ENCODE data around the gene TNFRSF25.
A peak's percentile ranks its signal among the peaks of the same experiment; 100 is the strongest.

Gene TNFRSF25

GRCh38 chr1:6419804-6420453 is 46.0 kb downstream of the TNFRSF25 start, which contains the start of gene HES2:
HES2 (minus strand) TSS chr1:6419919; CDS start chr1:6419820, 99 bp downstream.
- TF ChIP-seq CTCF (conservative IDR thresholded peaks at IDR 0.05) (no peak), ZFX (IDR thresholded peaks at IDR 0.05) (no peak)
- H3K27ac ChIP-seq: peak within 1 kb of the TSS; percentile 25

DNA sequence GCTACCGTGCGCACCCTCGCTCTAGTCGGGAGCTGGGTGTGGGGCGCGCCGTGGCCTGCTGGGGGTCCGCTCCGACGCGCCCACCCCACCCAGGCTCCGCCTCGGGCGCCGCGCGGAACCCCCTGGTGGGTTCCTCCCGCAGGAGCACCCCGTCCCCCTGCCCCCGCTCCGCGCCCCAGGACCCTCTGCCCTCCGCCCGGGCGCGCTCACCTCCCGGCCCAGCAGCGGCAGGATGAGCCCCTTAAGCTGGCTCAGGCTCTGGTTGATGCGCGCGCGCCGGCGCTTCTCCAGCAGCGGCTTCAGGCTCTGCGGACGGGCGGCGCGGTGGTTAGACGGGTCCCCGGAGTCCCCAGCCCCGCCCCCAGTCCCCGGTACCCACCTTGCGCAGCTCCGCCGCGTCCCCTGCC is 46.6 kb downstream of the TNFRSF25 start:
- TF ChIP-seq ZFX (IDR thresholded peaks at IDR 0.05): no peak
- no peak for TF ChIP-seq CTCF (conservative IDR thresholded peaks at IDR 0.05)
- peak overlapping the region; percentile 25 for H3K27ac ChIP-seq

- H3K27ac ChIP-seq: no peak overlapping the region; the same call in 1 of the 2 replicates
- TF ChIP-seq CTCF (conservative IDR thresholded peaks at IDR 0.05): no peak
- no peak for TF ChIP-seq ZFX (IDR thresholded peaks at IDR 0.05)
These were observed 47.1 kb downstream of the TNFRSF25 start for GRCh38 chr1:6418668-6419396.

DNA sequence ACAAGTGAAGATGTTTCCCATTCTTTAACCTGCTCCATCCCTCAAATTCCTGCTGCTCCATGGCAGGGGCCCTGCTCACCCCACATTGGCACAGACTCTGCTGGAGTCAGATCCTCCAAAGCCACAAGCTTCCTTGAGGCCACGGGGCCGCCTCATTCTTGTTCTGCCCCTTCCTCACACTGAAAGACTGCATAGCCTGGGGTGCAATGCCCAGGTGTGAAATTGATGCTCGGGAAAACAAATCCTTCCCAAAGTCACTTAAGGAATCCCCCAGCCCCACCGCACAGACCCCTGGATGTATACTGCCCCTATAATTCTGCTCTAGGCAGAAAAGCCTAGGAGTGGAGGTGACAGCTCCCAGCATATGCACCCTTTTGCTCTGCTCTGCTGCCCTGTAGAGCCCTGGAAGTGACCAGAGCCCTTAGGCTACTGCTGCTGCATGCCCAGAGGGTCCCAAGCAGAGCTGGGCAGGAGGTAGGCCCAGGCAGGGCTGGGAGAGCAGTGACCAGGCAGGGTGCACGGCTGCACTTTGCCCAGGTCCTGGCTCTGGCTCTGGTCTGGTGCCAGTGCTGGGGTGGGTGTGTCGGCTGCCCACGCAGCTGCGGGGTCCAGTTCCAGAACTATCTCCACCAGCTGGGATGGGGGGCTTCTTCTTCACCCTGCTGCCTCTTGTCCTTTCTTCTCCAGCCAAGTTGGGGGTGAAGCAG is 47.9 kb downstream of the TNFRSF25 start:
- no peak overlapping the region for H3K27ac ChIP-seq
- no peak for TF ChIP-seq ZFX (IDR thresholded peaks at IDR 0.05)
- no peak for TF ChIP-seq CTCF (conservative IDR thresholded peaks at IDR 0.05)

GRCh38 chr1:6416906-6417305 is 49.1 kb downstream of the TNFRSF25 start:
- TF ChIP-seq ZFX (IDR thresholded peaks at IDR 0.05): no peak
- no peak for TF ChIP-seq CTCF (conservative IDR thresholded peaks at IDR 0.05)
- H3K27ac ChIP-seq: no peak overlapping the region

GRCh38 chr1:6416295-6416656 is 49.7 kb downstream of the TNFRSF25 start:
- no peak overlapping the region for H3K27ac ChIP-seq
- TF ChIP-seq ZFX (IDR thresholded peaks at IDR 0.05): no peak
- TF ChIP-seq CTCF (conservative IDR thresholded peaks at IDR 0.05): no peak

Measured in C4-2B (cell line).